Posterior cingulate gyrus (tissue), 11 donors: ENCODE results near the gene KCNH2.
A peak's percentile ranks its signal among the peaks of the same experiment; 100 is the strongest.

Source experiments
- DNase-seq, 10 donors: peaks; one replicate each; pipeline versions ENCODE4 v3.0.0 to v3.0.0-alpha.2; 2020 to 2021; ENCODE audit warnings: mixed read lengths in 3 of 10
- intact Hi-C: fragments of 100-400 bp; cut with DNase I; formaldehyde crosslinking; loops from one replicate; pipeline ENCODE4 v1.15.1; 2023

KCNH2 gene

DNA sequence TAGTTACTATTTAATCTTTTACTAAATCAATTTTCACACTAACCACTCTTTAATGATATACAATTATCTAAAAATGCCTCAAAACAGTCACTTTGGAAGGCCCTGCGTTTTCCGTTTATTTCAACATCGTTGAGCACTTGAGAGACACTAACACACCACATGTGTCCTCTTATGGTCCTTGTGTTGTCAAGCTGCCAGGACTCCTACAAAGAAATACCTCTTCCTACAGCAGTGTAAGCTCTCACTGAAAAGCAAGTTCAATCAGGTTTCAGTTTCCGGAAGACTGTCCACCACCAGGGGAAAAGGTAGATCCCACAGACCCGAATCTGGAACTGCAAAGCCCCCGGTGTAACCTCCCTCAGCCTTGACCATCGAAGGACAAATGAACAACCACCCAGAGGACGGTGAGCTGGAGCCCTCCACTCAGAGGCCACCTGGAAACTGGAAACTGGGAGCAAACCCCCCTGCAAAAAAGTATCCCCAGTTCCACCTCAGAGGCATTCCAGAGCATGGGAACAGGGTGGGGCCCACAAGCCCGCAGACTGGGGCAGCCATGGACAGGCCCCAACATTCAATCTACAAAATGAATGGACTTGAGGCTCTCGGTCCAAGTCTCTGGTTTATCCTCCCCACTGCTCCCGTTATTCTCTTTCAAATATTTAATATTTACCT, 37.6 kb downstream of the KCNH2 start:
- peak in 4 of 10 donors; percentile 8 to 55 (median 20) for DNase-seq
- intact Hi-C loops: no loop called here

DNA sequence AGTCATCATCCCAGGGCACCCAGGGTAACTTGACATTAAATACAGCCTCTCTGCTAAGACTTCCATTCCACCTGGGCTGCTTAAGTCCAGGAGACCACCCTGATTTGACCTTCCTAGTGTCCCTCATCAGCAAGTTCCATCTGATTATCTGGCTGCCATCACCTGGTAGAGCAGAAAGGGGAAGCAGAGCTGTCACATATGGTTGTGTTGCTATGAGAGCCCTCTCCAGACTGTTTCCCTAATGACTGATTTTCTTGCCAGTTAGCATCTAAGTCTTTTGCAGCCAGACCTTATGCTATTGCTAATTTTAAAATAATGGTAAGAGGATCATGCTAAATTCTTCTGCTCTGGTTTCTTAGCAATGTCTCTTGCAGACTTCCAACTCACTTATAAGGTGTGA, 38.7 kb downstream of the KCNH2 start:
- no peak for DNase-seq
- intact Hi-C loops: no loop called here

DNA sequence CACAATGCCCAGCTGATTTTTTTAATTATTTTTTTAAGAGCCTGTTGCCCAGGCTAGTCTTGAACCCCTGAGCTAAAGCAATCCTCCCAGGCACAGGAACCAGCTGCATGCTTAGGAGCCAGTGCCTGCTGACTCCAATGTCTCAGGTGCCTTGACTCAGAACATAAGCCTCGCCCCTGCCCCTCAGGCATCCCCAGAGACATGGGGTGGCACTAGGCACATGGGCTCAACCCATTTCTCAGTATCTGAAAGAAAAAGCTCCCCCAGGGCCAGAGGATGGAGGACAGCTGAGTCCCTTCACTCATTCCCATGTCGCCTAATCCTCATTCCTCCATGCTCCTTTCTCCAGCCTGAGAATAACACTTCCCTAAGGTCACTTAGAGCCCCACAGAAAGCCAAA, 39.1 kb downstream of the KCNH2 start:
- peak in 2 of 10 donors; percentile 6 to 14 for DNase-seq
- intact Hi-C loops: no loop called here

DNA sequence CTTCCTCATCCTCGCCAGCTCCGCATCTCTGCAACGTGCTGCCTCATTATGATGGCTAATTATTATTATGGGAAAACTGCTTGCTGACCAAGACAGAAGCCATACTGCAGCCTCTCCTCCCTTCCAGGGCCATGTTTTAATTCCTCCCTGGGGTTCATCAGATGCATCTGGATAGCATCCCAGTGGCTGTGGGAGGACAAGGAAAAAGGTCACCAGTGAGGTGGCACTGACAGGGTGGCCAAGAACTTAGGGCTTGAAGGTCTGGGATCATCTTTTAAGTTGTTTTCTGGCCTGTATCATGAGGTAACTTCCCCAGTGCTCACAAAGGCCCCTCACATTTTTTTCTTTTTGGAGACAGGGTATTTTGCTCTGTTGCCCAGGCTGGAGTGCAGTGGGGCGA, 39.6 kb downstream of the KCNH2 start:
- intact Hi-C loops: no loop called here
- peak in 1 of 10 donors; percentile 17 for DNase-seq

DNA sequence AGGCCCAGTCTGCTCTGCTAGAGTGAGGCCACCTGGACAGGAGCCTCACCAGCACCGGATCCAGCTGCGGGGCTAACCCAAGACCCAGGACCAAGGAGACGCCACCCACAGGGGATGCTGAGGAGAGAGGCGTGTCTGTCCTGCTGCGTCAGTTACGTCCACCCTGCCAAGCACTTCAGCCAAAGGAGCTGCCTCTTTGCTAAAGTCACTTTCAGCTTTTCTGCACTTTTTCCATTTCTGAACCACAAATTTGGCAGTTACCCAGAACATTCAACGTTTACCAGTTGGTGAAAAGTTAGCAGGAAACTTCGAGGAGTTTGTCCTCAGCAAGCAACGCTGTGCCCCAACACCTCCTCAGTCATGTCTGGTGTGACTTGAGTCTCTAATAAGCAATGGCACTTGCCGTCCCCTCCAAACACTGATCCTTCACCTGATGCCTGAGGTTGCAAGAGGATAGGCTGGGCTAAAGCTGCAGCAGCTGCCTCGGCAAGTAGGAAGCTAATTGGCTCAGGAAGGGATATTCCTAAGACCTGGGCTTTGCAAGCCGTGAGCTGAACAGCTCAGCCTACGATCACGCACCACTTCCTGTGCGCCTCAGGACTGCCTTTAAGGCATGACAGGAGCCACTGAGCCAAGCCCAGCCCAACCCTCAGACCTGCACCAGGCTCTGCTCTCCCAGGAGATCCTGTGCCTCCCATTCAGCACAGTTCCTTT, 40.1 kb downstream of the KCNH2 start:
- intact Hi-C loops: no loop called here
- DNase-seq: peak in 3 of 10 donors; percentile 11 to 76 (median 74)

DNA sequence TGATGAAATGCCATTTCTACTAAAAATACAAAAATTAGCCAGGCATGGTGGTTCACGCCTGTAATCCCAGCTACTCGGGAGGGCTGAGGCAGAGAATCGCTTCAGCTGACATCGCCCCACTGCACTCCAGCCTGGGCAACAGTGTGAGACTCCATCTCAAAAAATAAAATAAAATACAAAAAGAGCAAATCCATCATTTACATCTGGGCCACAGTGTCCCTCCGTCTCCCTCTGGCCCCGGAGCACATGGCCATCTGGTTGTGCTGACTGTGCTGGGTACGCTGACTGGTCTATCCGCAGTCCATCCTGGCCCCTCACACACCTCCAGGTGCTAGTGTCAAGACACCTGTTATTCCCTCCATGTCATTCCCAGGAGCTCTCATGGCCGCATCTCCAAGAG, 42.1 kb downstream of the KCNH2 start:
- DNase-seq: peak in 3 of 10 donors; percentile 2 to 53 (median 43)
- intact Hi-C loops: no loop called here

DNA sequence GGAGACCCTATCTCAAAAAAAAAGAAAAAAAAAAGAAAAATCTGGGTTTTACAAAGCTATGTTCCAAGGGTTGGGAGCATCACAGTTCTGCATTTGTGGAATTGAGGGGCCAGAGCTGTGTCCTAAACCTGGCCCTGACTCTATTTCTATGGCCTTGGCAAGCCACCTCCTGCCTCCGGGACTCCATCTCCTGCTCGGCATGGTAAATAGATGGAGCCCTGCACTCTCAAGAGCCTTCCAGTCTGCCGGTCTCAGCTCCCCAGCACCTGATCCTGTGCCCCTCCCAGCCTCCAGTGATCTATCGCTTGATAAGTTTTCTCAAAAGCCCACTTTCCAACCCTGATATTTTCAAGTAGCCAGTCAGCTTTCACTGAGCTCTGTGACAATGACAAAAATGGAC, 43.0 kb downstream of the KCNH2 start:
- peak in 2 of 10 donors; percentile 17 to 30 for DNase-seq
- intact Hi-C loops: no loop called here

DNA sequence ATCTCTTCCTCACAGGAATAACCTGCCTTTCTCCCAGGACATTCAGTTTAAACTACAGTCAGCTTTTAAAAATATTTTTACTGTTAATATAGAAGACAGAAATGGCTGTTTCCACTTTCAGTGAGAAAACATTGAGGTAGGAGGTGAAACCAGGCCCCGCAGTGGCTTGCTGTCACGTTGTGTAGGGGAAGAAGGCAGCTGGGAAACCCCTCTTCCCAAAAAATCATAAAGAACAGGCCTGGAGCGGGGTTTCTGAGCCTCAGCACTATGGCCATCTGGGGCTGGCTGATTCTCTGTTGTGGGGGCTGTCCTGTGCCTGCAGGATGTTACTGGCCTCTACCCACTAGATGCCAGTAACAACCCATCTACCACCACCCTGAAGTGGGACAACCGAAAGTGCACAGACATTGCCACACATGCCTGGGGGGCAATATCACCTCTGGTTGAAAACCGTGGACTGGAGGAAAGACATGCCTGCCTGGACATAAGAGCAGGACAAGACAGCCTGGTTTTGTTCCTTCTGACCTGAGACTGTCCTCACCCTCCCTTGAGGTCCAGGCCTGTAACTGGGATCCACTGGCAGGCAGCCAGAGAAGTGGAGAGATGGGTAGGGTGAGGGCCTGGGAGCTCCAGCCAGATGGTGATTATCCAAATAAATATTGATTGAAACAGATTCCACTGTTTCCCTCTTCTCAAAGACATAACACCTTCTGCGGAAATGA, 43.9 kb downstream of the KCNH2 start:
- peak in 1 of 10 donors; percentile 17 for DNase-seq
- intact Hi-C loops: no loop called here

DNA sequence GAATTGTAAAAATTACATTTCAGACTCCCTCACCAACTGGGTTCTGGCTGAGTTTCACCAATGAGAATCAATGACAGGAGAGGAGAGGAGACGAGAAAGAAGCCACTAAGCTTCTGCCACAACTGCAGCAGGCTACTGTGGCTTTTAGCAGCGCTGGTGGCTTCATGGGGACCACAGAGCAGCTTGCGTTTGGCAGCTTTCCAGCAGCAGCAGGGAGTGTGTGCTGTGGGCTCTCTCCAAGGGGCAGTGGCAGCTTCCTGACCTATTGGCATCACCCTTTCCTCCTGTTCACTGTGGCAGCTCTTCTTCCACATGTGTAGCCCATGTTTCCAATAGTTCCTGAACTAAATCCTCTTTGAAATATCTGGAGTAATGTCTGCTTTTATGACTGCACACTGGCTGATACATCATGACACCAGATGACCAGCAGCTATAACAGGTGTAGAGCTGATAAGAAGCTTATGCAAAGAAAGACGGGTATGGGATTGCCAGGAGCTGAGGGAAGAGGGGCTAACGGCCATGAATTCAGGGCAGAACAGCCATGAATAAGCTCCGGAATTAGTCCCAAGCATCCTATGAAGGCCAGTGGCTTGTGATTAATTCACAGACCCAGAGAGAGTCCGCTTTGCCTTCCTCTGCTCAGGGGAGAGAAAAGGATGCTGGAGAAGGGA, 46.8 kb downstream of the KCNH2 start:
- intact Hi-C loops: no loop called here
- DNase-seq: peak in 1 of 10 donors; percentile 39

DNA sequence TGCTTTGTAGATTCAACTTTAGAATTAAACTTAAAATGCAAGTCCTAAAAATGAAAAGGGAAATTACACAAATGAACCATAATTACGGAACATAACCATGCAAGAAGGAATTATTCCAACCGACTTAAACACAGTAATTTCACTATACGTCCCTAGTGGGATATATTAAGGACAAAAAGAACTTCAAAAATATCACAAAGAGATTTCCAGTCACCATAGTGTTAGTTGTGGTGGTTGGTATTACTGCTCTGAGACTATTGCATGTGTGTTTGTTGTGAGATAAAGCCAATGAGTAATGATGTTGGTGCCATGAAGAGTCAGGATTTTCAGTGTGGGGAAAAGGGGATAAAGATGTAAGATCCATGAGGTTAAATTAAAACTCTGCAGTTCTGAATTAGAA, 49.6 kb downstream of the KCNH2 start:
- DNase-seq: no peak
- intact Hi-C loops: no loop called here

DNA sequence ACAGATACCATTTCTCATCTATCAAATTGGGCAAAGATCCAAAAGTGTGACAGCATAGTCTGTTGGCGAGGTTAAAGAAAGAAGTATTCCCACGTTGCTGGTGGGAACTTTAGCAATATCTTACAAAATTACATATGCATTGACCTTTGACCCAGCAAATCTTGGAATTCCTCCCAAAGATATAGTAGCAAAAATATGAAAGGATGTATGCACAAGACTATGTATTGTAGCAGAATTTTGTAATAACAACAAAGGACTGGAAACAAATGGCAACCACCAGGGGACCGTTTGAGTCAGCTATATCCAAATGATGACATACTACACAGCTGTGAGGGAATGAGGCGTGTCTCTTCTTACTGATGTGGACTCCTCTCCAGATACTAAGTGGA, 50.2 kb downstream of the KCNH2 start:
- intact Hi-C loops: no loop called here
- no peak for DNase-seq

DNA sequence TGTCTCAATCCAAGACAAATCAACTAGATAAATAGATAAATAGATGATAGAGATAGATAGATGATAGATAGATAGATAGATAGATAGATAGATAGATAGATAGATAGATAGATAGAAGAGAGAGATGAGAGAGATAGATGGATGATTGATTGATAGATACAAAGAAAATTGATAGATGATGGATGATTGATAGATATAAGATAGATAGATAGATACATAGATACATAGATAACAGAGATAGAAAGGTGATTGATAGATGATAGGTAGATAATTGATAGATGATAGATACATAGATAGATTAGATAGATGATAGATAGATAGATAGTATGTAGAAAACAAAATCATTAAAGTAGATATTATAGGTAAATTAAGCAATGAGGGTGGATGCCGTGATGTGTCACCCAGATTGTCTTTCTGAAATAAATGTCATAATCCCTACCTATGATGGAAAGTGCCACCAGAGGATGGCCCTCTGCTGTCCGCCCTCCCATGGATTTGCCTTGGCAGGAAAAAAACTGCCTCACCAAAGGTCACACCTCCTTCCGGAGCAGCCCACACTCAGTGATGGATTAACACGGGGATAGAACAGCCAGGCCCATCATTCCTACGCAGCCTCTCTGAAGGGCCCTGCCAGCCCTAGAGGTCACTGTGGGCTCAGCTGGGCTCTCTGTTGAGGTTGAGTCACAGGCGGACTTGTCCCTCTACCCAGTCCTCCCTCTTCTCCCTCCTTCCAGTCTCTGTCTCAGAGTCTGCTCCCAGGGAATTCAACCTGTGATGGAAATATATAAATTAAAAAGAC, 50.8 kb downstream of the KCNH2 start:
- intact Hi-C loops: no loop called here
- DNase-seq: peak in 1 of 10 donors; percentile 72

DNA sequence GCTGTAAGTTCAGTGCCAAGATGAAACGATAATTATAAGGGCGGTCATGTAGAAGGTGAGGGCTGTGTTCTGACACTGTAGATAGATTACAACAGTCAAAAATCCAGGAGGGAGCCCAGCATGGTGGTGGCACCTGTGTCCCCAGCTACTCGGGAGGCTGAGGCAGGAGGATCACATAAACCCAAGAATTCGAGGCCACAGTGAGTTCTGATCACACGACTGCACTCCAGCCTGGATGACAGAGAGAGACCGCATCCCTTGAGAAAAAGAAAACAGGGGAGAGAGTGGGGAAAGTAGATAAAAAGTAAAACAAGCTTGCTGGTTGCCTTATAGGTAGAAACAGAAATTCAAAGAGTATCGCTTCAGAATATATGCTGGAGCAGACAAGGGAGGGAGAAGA, 52.1 kb downstream of the KCNH2 start:
- DNase-seq: peak in 1 of 10 donors; percentile 53
- intact Hi-C loops: no loop called here

DNA sequence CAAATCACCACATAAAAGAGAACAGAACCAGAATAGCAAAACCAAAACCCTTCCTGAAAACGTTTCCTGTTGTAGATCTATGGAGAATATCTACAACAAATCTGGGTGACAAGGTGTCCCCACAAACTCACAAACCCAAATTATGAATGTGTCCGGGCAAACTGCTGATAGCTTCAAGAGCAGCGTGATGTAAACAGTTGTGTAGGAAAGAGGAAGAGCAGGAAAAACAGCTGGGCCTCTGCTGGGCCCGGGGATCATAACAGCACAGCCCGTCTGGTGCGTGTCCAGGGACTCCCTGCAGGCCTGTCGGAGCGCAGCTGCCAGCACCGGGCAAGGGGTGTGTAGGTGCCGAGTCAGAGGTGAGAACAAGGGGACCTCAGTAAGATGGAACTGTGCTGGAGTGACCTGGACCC, 53.7 kb downstream of the KCNH2 start:
- peak in 1 of 10 donors; percentile 52 for DNase-seq
- intact Hi-C loops: no loop called here

DNA sequence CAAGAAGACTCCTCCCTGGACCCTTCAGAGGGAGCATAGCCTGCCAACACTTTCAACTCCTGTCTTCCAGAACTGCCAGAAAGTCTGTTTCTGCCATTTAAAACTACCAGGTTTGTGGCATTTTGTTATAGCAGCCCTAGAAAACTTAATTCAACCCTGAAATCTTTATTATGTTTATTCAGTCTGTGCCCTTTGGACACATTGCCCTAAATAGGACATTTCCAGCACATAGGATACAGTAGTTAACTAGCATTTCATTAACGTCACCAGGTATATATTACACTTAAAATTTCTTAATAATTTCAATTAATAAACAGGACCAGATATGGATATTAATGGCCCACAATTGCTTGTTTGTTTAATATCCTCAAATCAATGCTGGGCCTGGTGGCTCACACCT, 54.3 kb downstream of the KCNH2 start:
- intact Hi-C loops: no loop called here
- DNase-seq: no peak

DNA sequence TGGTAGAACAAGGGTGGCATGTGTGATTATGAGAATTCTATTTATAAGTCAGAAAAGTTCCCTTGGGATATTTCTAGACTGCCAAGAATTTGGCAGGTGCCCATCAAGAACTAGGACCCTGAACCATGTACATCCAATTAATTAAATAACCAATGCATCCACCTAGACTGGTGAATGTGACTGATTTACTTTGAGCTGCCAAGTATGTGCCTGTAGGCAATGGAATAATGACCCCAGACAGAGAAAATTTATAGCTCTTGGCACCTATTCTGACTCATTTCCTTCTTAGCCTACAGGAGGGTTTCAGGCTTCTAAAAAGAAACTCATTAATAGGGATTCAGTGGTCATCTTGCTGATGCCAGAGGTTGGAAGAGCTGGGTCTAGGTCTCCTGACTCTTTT, 54.9 kb downstream of the KCNH2 start:
- intact Hi-C loops: no loop called here
- DNase-seq: no peak

DNA sequence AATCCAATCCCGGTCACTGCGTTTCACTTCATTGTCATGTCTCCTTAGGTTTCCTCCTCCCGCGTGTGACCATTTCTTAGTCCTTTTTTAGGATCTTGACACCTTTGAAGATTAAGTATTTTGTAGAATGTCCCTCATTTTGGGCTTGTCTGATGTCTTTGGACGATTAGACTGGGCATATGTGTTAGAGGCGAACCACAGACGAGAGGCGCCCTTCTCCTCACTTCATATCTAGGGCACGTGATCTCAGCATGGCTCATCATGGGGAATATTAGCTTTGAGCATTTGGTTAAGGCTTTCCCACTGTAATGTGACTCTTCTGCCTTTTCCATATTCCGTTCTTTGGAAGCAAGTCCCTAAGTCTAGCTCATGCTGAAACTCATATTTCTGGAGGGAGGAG, 59.0 kb downstream of the KCNH2 start:
- DNase-seq: no peak
- intact Hi-C loops: no loop called here

DNA sequence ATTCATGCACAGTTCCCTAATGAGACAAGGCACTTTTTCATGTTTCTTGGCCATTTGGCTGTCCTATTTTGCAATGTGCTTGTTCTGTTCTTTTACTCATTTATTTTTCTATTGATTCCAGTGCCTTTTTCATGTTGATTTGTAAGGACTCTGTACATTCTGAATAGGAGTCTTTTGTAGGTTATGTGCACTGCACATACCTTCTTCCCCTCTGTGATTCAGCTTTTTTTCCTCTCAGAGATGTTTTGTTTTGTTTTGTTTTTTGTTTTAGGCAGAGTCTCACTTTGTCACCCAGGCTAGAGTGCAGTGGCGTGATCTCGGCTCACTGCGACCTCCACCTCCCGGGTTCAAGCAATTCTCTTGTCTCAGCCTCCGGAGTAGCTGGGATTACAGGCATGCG, 59.7 kb downstream of the KCNH2 start:
- no peak for DNase-seq
- intact Hi-C loops: no loop called here

DNA sequence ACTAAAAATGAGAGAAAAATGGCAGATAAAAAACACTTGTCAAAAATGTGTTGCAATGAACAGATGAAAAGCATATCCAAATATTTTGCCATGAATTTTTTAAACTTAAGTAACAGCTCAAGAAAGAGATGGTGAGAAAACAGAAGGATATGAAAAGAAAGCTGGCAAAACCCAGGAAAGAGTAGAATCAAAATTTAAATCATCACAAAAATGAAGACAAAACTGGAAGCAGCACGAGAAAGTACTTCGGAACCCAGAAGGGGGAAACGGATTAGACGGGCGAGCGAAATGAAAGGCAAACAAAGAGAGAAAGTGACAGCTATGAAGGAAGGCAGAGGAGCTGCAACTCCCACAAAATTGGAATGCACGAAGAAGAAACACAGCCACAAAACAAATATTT, 60.2 kb downstream of the KCNH2 start:
- no peak for DNase-seq
- intact Hi-C loops: no loop called here

DNA sequence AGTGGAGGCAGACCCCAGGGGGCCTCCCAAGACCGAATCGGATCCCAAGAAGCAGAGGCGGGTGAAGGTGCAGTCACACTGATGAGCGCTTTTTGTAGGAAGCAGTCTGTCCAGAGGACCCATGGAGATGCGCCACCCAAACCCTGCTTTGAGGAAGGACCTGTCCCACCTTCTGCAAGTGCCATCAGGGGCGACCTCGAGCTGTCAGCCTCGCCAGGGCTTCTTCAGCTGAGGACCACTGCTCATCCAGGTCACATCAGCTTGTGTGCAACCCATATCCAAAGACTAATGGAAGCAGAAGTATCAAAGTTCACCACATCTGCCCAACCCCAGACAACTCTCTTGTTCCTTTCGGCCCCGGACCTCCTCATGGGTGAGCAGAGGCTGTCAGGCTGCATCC, 61.5 kb downstream of the KCNH2 start:
- intact Hi-C loops: no loop called here
- no peak for DNase-seq
